Gastrocnemius medialis (tissue), 4 donors: ENCODE results near the gene DHRS1. TPM values are rescaled to one million over a fixed set of nuclear protein-coding genes. Genes with fewer than 3 reads are reported as not detected.

Source experiments
- ATAC-seq, 2 donors: fragments of 150-250 bp; one replicate each; pipeline ENCODE4 v1.9.1; 2016
- DNase-seq, 2 donors: peaks; one replicate each; pipeline ENCODE4 v3.0.0-alpha.2; 2019
- H3K27ac ChIP-seq, 4 donors: fragments of 200-600 bp; sonication (generic); 1 replicate in 1 of 4; 2 replicates in 3 of 4; pipeline ENCODE4 v1.5.1; 2016 to 2018; ENCODE audit warnings: mild to moderate bottlenecking in 2 of 4, moderate library complexity in 1 of 4
- H3K27me3 ChIP-seq, 3 donors: fragments of 200-600 bp; sonication (generic) in 2 of 3; 1 replicate in 1 of 3; 2 replicates in 2 of 3; pipeline versions ENCODE4 v1.5.1 to v1.6.0; 2016 to 2019; ENCODE audit warnings: mild to moderate bottlenecking in 1 of 3, moderate library complexity in 1 of 3
- H3K36me3 ChIP-seq, 2 donors: fragments of 200-600 bp; sonication (generic) in 1 of 2; one replicate each; pipeline ENCODE4 v1.5.1; 2017 to 2018
- H3K4me1 ChIP-seq, 2 donors: fragments of 200-600 bp; sonication (generic) in 1 of 2; one replicate each; pipeline ENCODE4 v1.5.1; 2016 to 2017; ENCODE audit warnings: mild to moderate bottlenecking in 2 of 2
- H3K4me3 ChIP-seq, 4 donors: fragments of 200-600 bp; sonication (generic) in 3 of 4; 1 replicate in 1 of 4; 2 replicates in 3 of 4; pipeline ENCODE4 v1.5.1; 2016 to 2019; ENCODE audit warnings: mild to moderate bottlenecking in 2 of 4
- H3K9me3 ChIP-seq, 3 donors: fragments of 200-600 bp; sonication (generic) in 2 of 3; 1 replicate in 1 of 3; 2 replicates in 2 of 3; pipeline ENCODE4 v1.5.1; 2016 to 2019
- CTCF ChIP-seq, 5 experiments: fragments of 450-650 bp in 3 of 5; fragments of 200-600 bp in 2 of 5; sonication (generic) in 2 of 5; IDR thresholded peaks in 4 of 5; conservative IDR thresholded peaks in 1 of 5; 1 replicate in 4 of 5; 2 replicates in 1 of 5; pipeline ENCODE4 v1.5.1; 2016 to 2019; ENCODE audit warnings: antibody characterized with exemption in 5 of 5, mild to moderate bottlenecking in 3 of 5, moderate library complexity in 3 of 5
- POLR2A ChIP-seq, 2 donors: fragments of 450-650 bp; IDR thresholded peaks; one replicate each; pipeline ENCODE4 v1.6.1; 2017; ENCODE audit warnings: antibody characterized with exemption in 2 of 2, mild to moderate bottlenecking in 2 of 2, moderate library complexity in 2 of 2
- in situ Hi-C, 4 donors: fragments of 200-750 bp; cut with MboI; loops; one replicate each; pipeline versions ENCODE4 v1.15.0 to v1.8.0; 2017; ENCODE audit warnings: low sequenced_read_pairs in 4 of 4
- intact Hi-C: fragments of 100-400 bp; cut with DNase I; formaldehyde crosslinking; loops from one replicate; pipeline ENCODE4 v1.15.1; 2023; ENCODE audit warnings: low total_unique reads
- total RNA-seq, 4 donors: library from RNA; depleted of rRNA; stranded (reverse); fragments of >200 nt; gene quantifications; one replicate each; pipeline versions ENCODE4 v1.1.0 to v1.2.3, GENCODE V29; 2016

Gene DHRS1
- total RNA-seq, 4 donors from 2014 or later: 1.9 to 12.2 (median 8.2) TPM

- peak within 1 kb of the TSS; percentile 71 to 81 (median 73) for H3K27ac ChIP-seq
- no peaks in the 10 kb centered on the region for H3K9me3 ChIP-seq
- DNase-seq (no peak), ATAC-seq (no peak)
- intact Hi-C loops (loop anchor here (2.0 to 5.0 kb wide), 2 partner anchors 67 to 128 kb away; partner anchors contain the start of gene TINF2), in situ Hi-C loops (loop anchor here in 1 of 4 donors (10.0 kb wide), 1 partner anchor 65 kb away; the partner anchor contains the start of gene TINF2)
- no peaks in the 10 kb centered on the region for H3K27me3 ChIP-seq
- TF ChIP-seq CTCF (IDR thresholded peaks at IDR 0.05 in 4 of 5, conservative IDR thresholded peaks at IDR 0.05 in 1 of 5): no peak
- no peak for TF ChIP-seq POLR2A (IDR thresholded peaks at IDR 0.05)
- peaks cover 12 to 19% of the 10 kb centered on the region in 2 donors for H3K4me1 ChIP-seq
- peaks cover 0 to 25% of the 10 kb centered on the region in 2 donors for H3K36me3 ChIP-seq
- H3K4me3 ChIP-seq: peak within 1 kb of the TSS; percentile 51 to 75 (median 55)
These were observed 10.1 kb upstream of the DHRS1 start, which contains the start of gene LTB4R2 for GRCh38 chr14:24309538-24310264. Gene LTB4R2, plus strand, starts transcription at chr14:24310140. Its CDS starts 525 bp downstream, at chr14:24310665.

- Histone ChIP-seq H3K4me3 (no peak overlapping the region), H3K9me3 (no peaks in the 10 kb centered on the region), H3K27me3 (no peaks in the 10 kb centered on the region), H3K27ac (no peak overlapping the region), H3K4me1 (peaks cover 12 to 13% of the 10 kb centered on the region in 2 donors), H3K36me3 (peaks cover 0 to 37% of the 10 kb centered on the region in 2 donors)
- in situ Hi-C loops (loop anchor here in 1 of 4 donors (10.0 kb wide), 1 partner anchor 64 kb away; the partner anchor contains the start of gene TINF2), intact Hi-C loops (no loop called here)
- TF ChIP-seq CTCF (IDR thresholded peaks at IDR 0.05 in 4 of 5, conservative IDR thresholded peaks at IDR 0.05 in 1 of 5) (peak in 1 of 5 experiments; percentile 32), POLR2A (IDR thresholded peaks at IDR 0.05) (no peak)
- DNase-seq: no peak
- ATAC-seq: no peak
These were observed 9.0 kb upstream of the DHRS1 start for GRCh38 chr14:24308342-24309124.

DNA sequence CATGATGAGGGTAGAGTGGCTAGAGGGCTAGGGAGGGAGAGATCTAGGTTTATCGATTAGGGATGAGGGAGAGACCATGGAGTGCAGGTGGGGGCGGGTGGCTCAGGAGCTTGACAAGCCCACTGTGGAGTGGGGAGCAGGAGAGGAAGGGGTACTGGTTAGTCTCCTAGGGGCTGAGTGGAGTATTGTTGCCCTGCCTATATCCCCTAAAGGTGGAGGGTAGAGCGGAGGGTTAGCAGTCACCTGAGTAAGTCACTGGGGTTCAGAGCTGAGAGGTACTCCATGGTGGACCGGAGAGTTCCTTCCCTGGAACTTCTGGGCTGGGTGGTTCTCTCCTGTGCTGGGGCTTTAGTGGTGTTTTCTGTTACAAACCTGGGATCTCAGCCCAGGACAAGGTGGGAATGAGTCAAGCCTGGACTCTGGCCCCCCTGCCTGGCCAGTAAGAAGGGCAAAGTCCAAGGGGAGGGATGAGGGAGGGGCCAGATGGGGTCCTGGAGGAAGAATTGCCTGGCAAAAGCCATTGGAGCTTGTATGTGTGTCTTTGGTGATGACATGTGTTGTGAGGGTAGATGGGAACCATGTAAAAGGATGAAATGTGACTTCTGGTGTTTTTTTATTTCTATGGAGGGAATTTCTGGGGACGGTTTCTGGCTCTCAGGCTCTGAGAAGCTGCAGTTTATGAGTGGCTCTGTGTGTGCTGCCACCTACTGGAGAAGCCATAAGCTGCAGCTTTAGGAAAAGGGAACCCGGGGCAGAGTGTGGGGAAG lies 8.2 kb upstream of the DHRS1 start, which contains the start of gene CIDEB:
Gene CIDEB, minus strand, starts transcription at position 403 of the 767 bp plus-strand sequence. Its CDS starts 119 bp downstream, at position 284.
- Histone ChIP-seq H3K36me3 (peaks cover 0 to 45% of the 10 kb centered on the region in 2 donors), H3K4me1 (peaks cover 12 to 13% of the 10 kb centered on the region in 2 donors), H3K9me3 (no peaks in the 10 kb centered on the region), H3K27me3 (no peaks in the 10 kb centered on the region), H3K27ac (no peak within 1 kb of the TSS), H3K4me3 (no peak within 1 kb of the TSS)
- in situ Hi-C loops: loop anchor here in 1 of 4 donors (10.0 kb wide), 1 partner anchor 63 kb away; the partner anchor contains the start of gene TINF2
- peak; percentile 50 to 92 (median 72) for TF ChIP-seq CTCF (IDR thresholded peaks at IDR 0.05 in 4 of 5, conservative IDR thresholded peaks at IDR 0.05 in 1 of 5)
- TF ChIP-seq POLR2A (IDR thresholded peaks at IDR 0.05): no peak
- intact Hi-C loops: no loop called here
- no peak for DNase-seq
- peak in 1 of 2 donors; percentile 38 for ATAC-seq

- ATAC-seq (no peak), DNase-seq (no peak)
- intact Hi-C loops: no loop called here
These were observed 7.6 kb upstream of the DHRS1 start for GRCh38 chr14:24307156-24307574.

More at GRCh38 chr14:24307156-24307574, 7.6 kb upstream of the DHRS1 start:
- H3K4me1 ChIP-seq: peaks cover 12 to 13% of the 10 kb centered on the region in 2 donors
- no peak overlapping the region for H3K4me3 ChIP-seq
- H3K27ac ChIP-seq: no peak overlapping the region
- in situ Hi-C loops: loop anchor here in 1 of 4 donors (10.0 kb wide), 1 partner anchor 62 kb away; the partner anchor contains the start of gene TINF2
- H3K9me3 ChIP-seq: no peaks in the 10 kb centered on the region
- TF ChIP-seq CTCF (IDR thresholded peaks at IDR 0.05 in 4 of 5, conservative IDR thresholded peaks at IDR 0.05 in 1 of 5) (no peak), POLR2A (IDR thresholded peaks at IDR 0.05) (no peak)
- H3K36me3 ChIP-seq: peaks cover 0 to 51% of the 10 kb centered on the region in 2 donors
- no peaks in the 10 kb centered on the region for H3K27me3 ChIP-seq
